Hepatocyte (in vitro differentiated cells): ENCODE data around the gene RASGRP3.

Source experiments
- EZH2 ChIP-seq: fragments of 200-600 bp; sonication (generic); IDR thresholded peaks from 2 replicates; pipeline ENCODE4 v1.6.1; 2016; ENCODE audit warnings: antibody characterized with exemption, mild to moderate bottlenecking, borderline replicate concordance
- EZH2phosphoT487 ChIP-seq: fragments of 200-600 bp; sonication (generic); IDR thresholded peaks from one replicate; pipeline ENCODE4 v1.6.1; 2018; ENCODE audit warnings: antibody characterized with exemption, mild to moderate bottlenecking, low read depth, moderate library complexity; ENCODE audit not compliant: unreplicated experiment, severe bottlenecking
- TF ChIP-seq, protein P1 (sequence below): fragments of 200-600 bp; sonication (generic); IDR thresholded peaks from 2 replicates; pipeline ENCODE4 v1.5.1; 2016; ENCODE audit warnings: antibody characterized with exemption, mild to moderate bottlenecking; ENCODE audit not compliant: poor library complexity

DNA sequence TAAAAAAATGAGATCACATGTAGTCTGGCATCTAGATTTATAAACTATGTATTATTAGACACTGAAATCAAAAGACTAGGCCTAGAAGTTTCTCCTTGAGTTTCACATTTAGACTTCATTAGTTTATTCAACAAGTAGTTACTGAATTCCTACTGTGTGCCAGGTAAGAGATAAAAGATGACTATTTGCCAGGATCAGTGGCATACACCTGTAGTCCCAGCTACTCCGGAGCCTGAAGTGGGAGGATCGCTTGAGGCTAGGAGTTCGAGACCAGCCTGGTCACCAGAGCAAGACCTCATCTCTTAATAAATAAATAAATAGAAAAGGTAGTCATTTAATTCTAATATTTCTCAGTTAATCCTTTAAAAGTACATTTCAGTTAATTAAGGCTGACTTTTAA is 120.6 kb downstream of the RASGRP3 start:
- TF ChIP-seq, protein P1, sequence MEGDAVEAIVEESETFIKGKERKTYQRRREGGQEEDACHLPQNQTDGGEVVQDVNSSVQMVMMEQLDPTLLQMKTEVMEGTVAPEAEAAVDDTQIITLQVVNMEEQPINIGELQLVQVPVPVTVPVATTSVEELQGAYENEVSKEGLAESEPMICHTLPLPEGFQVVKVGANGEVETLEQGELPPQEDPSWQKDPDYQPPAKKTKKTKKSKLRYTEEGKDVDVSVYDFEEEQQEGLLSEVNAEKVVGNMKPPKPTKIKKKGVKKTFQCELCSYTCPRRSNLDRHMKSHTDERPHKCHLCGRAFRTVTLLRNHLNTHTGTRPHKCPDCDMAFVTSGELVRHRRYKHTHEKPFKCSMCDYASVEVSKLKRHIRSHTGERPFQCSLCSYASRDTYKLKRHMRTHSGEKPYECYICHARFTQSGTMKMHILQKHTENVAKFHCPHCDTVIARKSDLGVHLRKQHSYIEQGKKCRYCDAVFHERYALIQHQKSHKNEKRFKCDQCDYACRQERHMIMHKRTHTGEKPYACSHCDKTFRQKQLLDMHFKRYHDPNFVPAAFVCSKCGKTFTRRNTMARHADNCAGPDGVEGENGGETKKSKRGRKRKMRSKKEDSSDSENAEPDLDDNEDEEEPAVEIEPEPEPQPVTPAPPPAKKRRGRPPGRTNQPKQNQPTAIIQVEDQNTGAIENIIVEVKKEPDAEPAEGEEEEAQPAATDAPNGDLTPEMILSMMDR, result no peak
- TF ChIP-seq EZH2 (no peak), EZH2phosphoT487 (no peak)
